NT2/D1 (cell line): ENCODE results near the gene SLC34A3.

Experiments used
- YY1 ChIP-seq: IDR thresholded peaks from 2 replicates; pipeline ENCODE4 v1.6.1; 2011; ENCODE audit not compliant: insufficient read length, insufficient read depth
- ZNF274 ChIP-seq: IDR thresholded peaks from 2 replicates; pipeline ENCODE4 v1.6.1; 2011; ENCODE audit warnings: mild to moderate bottlenecking, low read depth, low read length

GRCh38 chr9:137251490-137252268, 21.0 kb downstream of the SLC34A3 start:
- TF ChIP-seq YY1, result no peak
- no peak for TF ChIP-seq ZNF274
